GM12873 (cell line): Measurements from ENCODE around the gene MPZL1.

Experiments used
- TF ChIP-seq, protein P1 (sequence below): IDR thresholded peaks from 2 replicates; pipeline ENCODE4 v1.5.1; 2012; ENCODE audit warnings: low read depth, mild to moderate bottlenecking, moderate library complexity, low read length, control low read depth; ENCODE audit not compliant: insufficient read depth; ENCODE audit errors: missing control alignments

Gene MPZL1

DNA sequence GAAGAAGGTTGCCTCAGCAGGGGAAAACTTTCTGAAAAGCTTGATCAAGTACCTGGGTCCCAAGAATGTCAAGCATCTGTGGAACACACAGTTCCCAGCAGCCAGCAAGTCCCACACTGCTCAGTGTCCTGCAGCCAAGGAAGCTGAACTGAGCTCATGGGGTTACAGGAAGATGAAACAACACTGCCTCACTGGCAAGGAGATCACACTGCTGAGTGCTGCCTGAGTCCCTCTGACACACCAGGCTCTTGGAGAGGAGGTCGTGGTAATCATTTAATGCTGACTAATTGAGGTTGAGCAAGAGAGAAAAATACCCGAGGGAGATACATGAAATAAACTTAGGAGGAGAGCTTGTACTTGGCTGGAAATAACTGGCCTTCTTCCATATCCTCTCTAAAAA is 75.2 kb downstream of the MPZL1 start:
- TF ChIP-seq, protein P1, sequence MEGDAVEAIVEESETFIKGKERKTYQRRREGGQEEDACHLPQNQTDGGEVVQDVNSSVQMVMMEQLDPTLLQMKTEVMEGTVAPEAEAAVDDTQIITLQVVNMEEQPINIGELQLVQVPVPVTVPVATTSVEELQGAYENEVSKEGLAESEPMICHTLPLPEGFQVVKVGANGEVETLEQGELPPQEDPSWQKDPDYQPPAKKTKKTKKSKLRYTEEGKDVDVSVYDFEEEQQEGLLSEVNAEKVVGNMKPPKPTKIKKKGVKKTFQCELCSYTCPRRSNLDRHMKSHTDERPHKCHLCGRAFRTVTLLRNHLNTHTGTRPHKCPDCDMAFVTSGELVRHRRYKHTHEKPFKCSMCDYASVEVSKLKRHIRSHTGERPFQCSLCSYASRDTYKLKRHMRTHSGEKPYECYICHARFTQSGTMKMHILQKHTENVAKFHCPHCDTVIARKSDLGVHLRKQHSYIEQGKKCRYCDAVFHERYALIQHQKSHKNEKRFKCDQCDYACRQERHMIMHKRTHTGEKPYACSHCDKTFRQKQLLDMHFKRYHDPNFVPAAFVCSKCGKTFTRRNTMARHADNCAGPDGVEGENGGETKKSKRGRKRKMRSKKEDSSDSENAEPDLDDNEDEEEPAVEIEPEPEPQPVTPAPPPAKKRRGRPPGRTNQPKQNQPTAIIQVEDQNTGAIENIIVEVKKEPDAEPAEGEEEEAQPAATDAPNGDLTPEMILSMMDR, result no peak

DNA sequence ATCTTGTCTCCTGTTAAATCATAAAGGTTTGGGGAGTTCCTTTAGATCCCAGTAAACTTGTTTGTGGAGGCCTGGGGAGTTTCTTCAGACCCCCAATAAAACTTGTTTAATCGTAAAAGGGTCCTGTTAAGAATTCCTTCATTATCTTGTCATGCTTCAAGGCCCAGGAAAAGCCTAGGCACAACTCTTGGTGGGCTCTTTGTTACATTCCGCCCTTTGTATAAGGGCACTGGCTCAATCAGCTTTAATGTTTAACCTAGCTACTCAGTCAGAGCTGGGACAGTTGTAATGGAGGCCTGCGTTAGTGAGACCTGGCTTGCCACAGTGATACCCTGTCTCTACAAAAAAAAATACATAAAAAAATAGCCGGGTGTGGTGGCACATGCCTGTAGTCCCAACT is 77.2 kb downstream of the MPZL1 start:
- TF ChIP-seq, protein P1, result no peak

GRCh38 chr1:167799747-167800146 is 78.0 kb downstream of the MPZL1 start:
- TF ChIP-seq, protein P1, result no peak

GRCh38 chr1:167800251-167800650 is 78.5 kb downstream of the MPZL1 start:
- TF ChIP-seq, protein P1, result no peak

GRCh38 chr1:167802235-167802634 is 80.5 kb downstream of the MPZL1 start:
- TF ChIP-seq, protein P1, result no peak

DNA sequence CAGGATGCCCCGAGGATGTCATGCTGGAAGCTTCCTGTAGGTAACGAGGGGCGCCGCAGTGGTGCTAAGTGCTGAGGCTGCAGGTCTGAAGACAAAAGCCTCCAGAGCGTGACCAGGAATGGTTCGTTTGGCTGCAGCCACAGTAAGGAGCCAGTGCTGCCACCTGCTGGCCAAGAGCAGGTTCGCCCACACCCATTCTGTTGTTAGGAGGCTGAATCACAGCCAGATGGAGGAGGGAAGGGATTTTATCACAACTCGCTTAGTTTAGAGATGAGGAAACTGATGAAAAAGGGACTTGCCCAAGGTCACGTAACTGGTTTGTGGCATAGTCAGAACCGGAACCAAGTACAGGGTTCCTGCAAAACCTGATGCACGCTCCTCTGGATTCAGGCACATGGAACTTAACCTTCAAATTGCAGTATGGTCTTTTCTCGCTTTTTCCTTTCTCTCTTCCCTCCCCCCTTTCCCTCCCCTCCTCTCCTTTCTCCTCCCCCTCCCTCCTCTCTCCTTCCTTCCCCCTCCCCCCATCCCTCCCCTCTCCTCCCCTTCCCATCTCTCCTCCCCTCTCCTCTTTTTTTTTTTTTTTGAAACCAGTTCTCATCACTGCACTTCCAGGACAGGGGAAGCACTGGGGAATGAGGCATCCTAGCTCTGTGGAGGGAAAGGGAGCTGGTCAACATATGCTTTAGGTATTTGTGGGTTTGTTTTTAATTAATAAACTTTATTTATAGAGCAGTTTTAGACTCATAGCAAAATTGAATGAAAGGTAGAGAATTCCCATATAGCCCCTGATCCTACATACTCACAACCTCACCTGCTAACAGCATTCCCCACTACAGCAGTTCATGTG is 81.8 kb downstream of the MPZL1 start:
- TF ChIP-seq, protein P1, result peak; percentile 100

- TF ChIP-seq, protein P1, result no peak
Measured at GRCh38 chr1:167805041-167805556, 83.3 kb downstream of the MPZL1 start.
